Sigmoid colon (tissue), 4 donors: Measurements from ENCODE around the gene SMIM17.

Source experiments
- CTCF ChIP-seq, 4 experiments: fragments of 450-650 bp in 3 of 4; fragments of 200-600 bp in 1 of 4; IDR thresholded peaks; one replicate each; pipeline ENCODE4 v1.5.1; 2016 to 2019; ENCODE audit warnings: antibody characterized with exemption in 4 of 4, mild to moderate bottlenecking in 3 of 4, moderate library complexity in 2 of 4
- EP300 ChIP-seq, 4 donors: sonication (generic); formaldehyde crosslinking; IDR thresholded peaks; one replicate each; pipeline ENCODE4 v1.6.1; 2017; ENCODE audit warnings: antibody characterized with exemption in 4 of 4
- POLR2A ChIP-seq, 2 donors: fragments of 450-650 bp; IDR thresholded peaks; one replicate each; pipeline ENCODE4 v1.6.1; 2016; ENCODE audit warnings: antibody characterized with exemption in 2 of 2, mild to moderate bottlenecking in 2 of 2, moderate library complexity in 2 of 2
- POLR2AphosphoS5 ChIP-seq, 4 donors: sonication (generic); formaldehyde crosslinking; IDR thresholded peaks; one replicate each; pipeline ENCODE4 v1.6.1; 2017; ENCODE audit warnings: antibody characterized with exemption in 4 of 4

- no peak for TF ChIP-seq CTCF (IDR thresholded peaks at IDR 0.05)
- no peak for TF ChIP-seq POLR2A (IDR thresholded peaks at IDR 0.05)
- TF ChIP-seq POLR2AphosphoS5 (IDR thresholded peaks at IDR 0.05): no peak
- TF ChIP-seq EP300 (IDR thresholded peaks at IDR 0.05): no peak
Measured at GRCh38 chr19:56690670-56691069, 47.7 kb downstream of the SMIM17 start.
